HepG2 (cell line): Measurements from ENCODE around the gene RIPPLY2. TPM values are rescaled to one million over a fixed set of nuclear protein-coding genes. Genes with fewer than 3 reads are reported as not detected.
A peak's percentile ranks its signal among the peaks of the same experiment; 100 is the strongest.

Experiments
- ATAC-seq: fragments of 200-7000 bp; cut with Tn5 transposase; 3 replicates; pipeline ENCODE4 v1.9.1; 2020; ENCODE audit warnings: mild to moderate bottlenecking, moderate library complexity
- BruUV-seq: library from RNA; stranded (reverse); fragments of 400-500 nt; replicated peaks from 2 replicates; lab custom pipeline; 2021; lab: Mats Ljungman, UMichigan
- CTCF ChIA-PET: fragments of 300-600 bp; formaldehyde crosslinking; extraction: SDS; loops from one replicate; lab custom pipeline; 2021; ENCODE audit warnings: low total read pairs, inconsistent platforms, low intra/inter-chr PET ratio; lab: Yijun Ruan, JAX
- POLR2A ChIA-PET: fragments of 350-600 bp; sonication (Branson Sonifier 250); formaldehyde crosslinking; loops from one replicate; lab custom pipeline; 2020; ENCODE audit warnings: antibody characterized with exemption, inconsistent platforms; lab: Yijun Ruan, JAX
- DNase-seq: peaks from one replicate; pipeline ENCODE4 v3.0.0-alpha.2; 2015; ENCODE audit warnings: low spot score
- FAIRE-seq: peaks from 3 replicates; lab custom pipeline; 2011; peaks lifted over from hg19 to GRCh38; lab: Jason Lieb, UNC
- H2AFZ ChIP-seq: one replicate; pipeline ENCODE4 v1.6.1; 2011; ENCODE audit warnings: low read length, inconsistent platforms
- H3K27ac ChIP-seq: fragments of 300-600 bp; 3 replicates; pipeline ENCODE4 v1.8.0; 2011; ENCODE audit warnings: mixed run types, mild to moderate bottlenecking, mixed read lengths, low read length, inconsistent platforms; ENCODE audit not compliant: insufficient read depth; ENCODE audit errors: extremely low read length
- H3K27me3 ChIP-seq, 2 experiments: fragments of 200-600 bp in 1 of 2; 2 replicates in 1 of 2; 3 replicates in 1 of 2; pipeline versions ENCODE4 v1.6.0 to v1.8.0; 2011; ENCODE audit warnings: low read length in 2 of 2, mild to moderate bottlenecking in 2 of 2, moderate library complexity in 2 of 2, inconsistent platforms in 1 of 2; ENCODE audit not compliant: insufficient read depth in 2 of 2, control insufficient read depth in 1 of 2
- H3K36me3 ChIP-seq, 2 experiments: fragments of 200-600 bp in 1 of 2; replicated peaks in 1 of 2; 2 replicates in 1 of 2; 3 replicates in 1 of 2; pipeline versions ENCODE4 v1.5.1 to v1.8.0; 2011; ENCODE audit warnings: low read length in 2 of 2, inconsistent platforms in 1 of 2; ENCODE audit not compliant: insufficient read depth in 2 of 2, control insufficient read depth in 1 of 2
- H3K4me1 ChIP-seq: 2 replicates; pipeline ENCODE4 v1.5.1; 2012; ENCODE audit warnings: low read length, inconsistent platforms; ENCODE audit not compliant: insufficient read depth
- H3K4me2 ChIP-seq: 2 replicates; pipeline ENCODE4 v1.6.0; 2011; ENCODE audit warnings: low read depth, low read length, inconsistent platforms
- H3K4me3 ChIP-seq, 3 experiments: fragments of 200-600 bp in 1 of 3; sonication (generic), shearing (Covaris generic) in 1 of 3; replicated peaks in 1 of 3; 2 replicates each; pipeline ENCODE4 v1.5.1; 2011 to 2016; ENCODE audit warnings: low read length in 3 of 3, inconsistent platforms in 2 of 3, low read depth in 2 of 3, mild to moderate bottlenecking in 2 of 3, control low read depth in 1 of 3, mixed read lengths in 1 of 3; ENCODE audit not compliant: insufficient read depth in 1 of 3
- H3K79me2 ChIP-seq: one replicate; pipeline ENCODE4 v1.6.1; 2011; ENCODE audit warnings: low read length, inconsistent platforms; ENCODE audit not compliant: insufficient read depth
- H3K9ac ChIP-seq: 2 replicates; pipeline ENCODE4 v1.6.0; 2011; ENCODE audit warnings: mild to moderate bottlenecking, low read depth, low read length, inconsistent platforms; ENCODE audit not compliant: insufficient read depth
- H3K9me3 ChIP-seq: 2 replicates; pipeline ENCODE4 v1.5.1; 2012; ENCODE audit warnings: mild to moderate bottlenecking, low read length
- H4K20me1 ChIP-seq: 2 replicates; pipeline ENCODE4 v1.6.0; 2011; ENCODE audit warnings: inconsistent platforms, mild to moderate bottlenecking, low read length, moderate library complexity; ENCODE audit not compliant: insufficient read depth
- HNF4A ChIP-seq: sonication (generic); formaldehyde crosslinking; IDR thresholded peaks from 2 replicates; pipeline ENCODE4 v1.4.0; 2020; ENCODE audit warnings: missing genetic modification reagents
- HNF4G ChIP-seq, 2 experiments: sonication (generic) in 1 of 2; formaldehyde crosslinking in 1 of 2; IDR thresholded peaks; 2 replicates each; pipeline versions ENCODE4 v1.4.0 to v1.6.1; 2011 to 2020; ENCODE audit warnings: borderline replicate concordance in 2 of 2, low read depth in 2 of 2, mild to moderate bottlenecking in 2 of 2, low read length in 1 of 2, missing genetic modification reagents in 1 of 2, moderate library complexity in 1 of 2
- KDM1A ChIP-seq: IDR thresholded peaks from 2 replicates; pipeline ENCODE4 v1.6.1; 2016; ENCODE audit warnings: missing compliant biosample characterization
- TEAD3 ChIP-seq: optimal IDR thresholded peaks from 2 replicates; pipeline ENCODE3; 2016; ENCODE audit warnings: borderline replicate concordance
- TFAP4 ChIP-seq: sonication (generic); IDR thresholded peaks from 2 replicates; pipeline ENCODE4 v1.6.1; 2016; ENCODE audit warnings: low read depth, borderline replicate concordance
- ZBTB44 ChIP-seq: sonication (generic); formaldehyde crosslinking; IDR thresholded peaks from 2 replicates; pipeline ENCODE4 v1.4.0; 2020; ENCODE audit warnings: missing genetic modification reagents
- ZMYM4 ChIP-seq: sonication (generic); formaldehyde crosslinking; IDR thresholded peaks from 2 replicates; pipeline ENCODE4 v1.8.1; 2023; ENCODE audit warnings: mild to moderate bottlenecking, missing genetic modification reagents
- ZNF318 ChIP-seq: sonication (generic); formaldehyde crosslinking; IDR thresholded peaks from 2 replicates; pipeline ENCODE4 v1.4.0; 2020; ENCODE audit warnings: mild to moderate bottlenecking, missing genetic modification reagents
- WGBS: methylation state at CpG from one replicate; pipeline ENCODE4 v1.1.6; 2017; ENCODE audit warnings: low lambda C conversion rate; 5-methylcytosine and 5-hydroxymethylcytosine counted together
- in situ Hi-C: cut with HindIII; loops from 2 replicates; pipeline ENCODE4 v1.10.0; 2017; ENCODE audit warnings: low pct_unique_long_range_greater_than_20kb; ENCODE audit not compliant: extremely low pct_ligation_motif_present
- intact Hi-C: fragments of 100-400 bp; cut with micrococcal nuclease; formaldehyde crosslinking; loops from one replicate; pipeline ENCODE4 v1.10.0; 2022; ENCODE audit not compliant: unreplicated experiment
- polyA plus RNA-seq, 8 experiments: library from polyadenylated mRNA; depleted of rRNA in 3 of 8; stranded (reverse) in 7 of 8; unstranded in 1 of 8; fragments of >200 nt; fragmentation: Illumina TruSeq in 4 of 8; extraction: Trizol in 4 of 8; gene quantifications; 2 replicates each; pipeline versions ENCODE4 v1.2.1 to v1.2.3, GENCODE V29; 2011 to 2016; ENCODE audit warnings: low read depth in 4 of 8, missing spikeins in 1 of 8, mixed read lengths in 1 of 8; ENCODE audit not compliant: insufficient read depth in 1 of 8
- total RNA-seq, 5 experiments: library from RNA; depleted of rRNA; stranded (reverse); fragments of >200 nt; fragmentation: Illumina TruSeq; extraction: Trizol; gene quantifications; 2 replicates each; pipeline ENCODE4 v1.2.3, GENCODE V29; 2016; ENCODE audit warnings: low read depth in 1 of 5

RIPPLY2 gene
- total and polyA plus RNA-seq, 2 of the 13 experiments (the other 11 are each of a cell fraction or from before 2014, with no cell fraction given): not detected

- FAIRE-seq (peak; percentile 68), ATAC-seq (peak; percentile 98)
Measured at GRCh38 chr6:83878902-83879644, 25.9 kb downstream of the RIPPLY2 start.

More at GRCh38 chr6:83878902-83879644, 25.9 kb downstream of the RIPPLY2 start:
- Histone ChIP-seq H3K4me2 (peak overlapping the region; percentile 22), H3K27me3 (no peaks in the 10 kb centered on the region), H3K27ac (no peak overlapping the region)
- ChIA-PET CTCF (no interaction called here), POLR2A (interaction anchor here (1.8 kb wide), 1 partner anchor 20 kb away, joined by 6 read pairs; the partner anchor contains the start of gene CYB5R4)
- BruUV-seq: no TSS peak
- peak; percentile 8 for DNase-seq
- TF ChIP-seq TEAD3 (CRISPR knock-in tag): peak; percentile 6
- TF ChIP-seq KDM1A (CRISPR knock-in tag): 0 out of 2 replicates have a peak, but pooled peaks have one; percentile 13
- 0 out of 2 replicates have a peak, but pooled peaks have one; percentile 8 for TF ChIP-seq TFAP4
- TF ChIP-seq ZBTB44: no peak
- peak; percentile 67 for TF ChIP-seq HNF4A (CRISPR knock-in tag)
- no peak for TF ChIP-seq ZNF318
- peak; percentile 41; the same call in 1 of the 2 replicates for TF ChIP-seq HNF4G (IDR thresholded peaks at IDR 0.05; ENCODE audit: borderline replicate concordance, low read depth, low read length)
- TF ChIP-seq HNF4G (CRISPR knock-in tag; IDR thresholded peaks at IDR 0.05; ENCODE audit: borderline replicate concordance, low read depth): no peak
- TF ChIP-seq ZMYM4 (CRISPR knock-in tag): 0 out of 2 replicates have a peak, but pooled peaks have one; percentile 27
- TF ChIP-seq, all 625 proteins: peak for 6
- WGBS: 51% methylated on average over 4 of the region's 4 CpGs
- intact Hi-C loops: no loop called here
- no peaks in the 10 kb centered on the region for H3K36me3 ChIP-seq
- in situ Hi-C loops: no loop called here
- H3K4me1 ChIP-seq: peaks cover 15% of the 10 kb centered on the region
- H2AFZ ChIP-seq: no peak overlapping the region
- no peak overlapping the region for H3K4me3 ChIP-seq
- H3K9ac ChIP-seq: no peak overlapping the region
- peaks cover 7% of the 10 kb centered on the region for H3K79me2 ChIP-seq
- no peaks in the 10 kb centered on the region for H4K20me1 ChIP-seq
- no peaks in the 10 kb centered on the region for H3K9me3 ChIP-seq
